Measurements from ENCODE around the gene FILIP1L. TPM values are rescaled to one million over a fixed set of nuclear protein-coding genes. Genes with fewer than 3 reads are reported as not detected.

The FILIP1L gene
- total RNA-seq, 4 donors from 2014 or later: 4.4 to 17.7 (median 13.2) TPM

DNA sequence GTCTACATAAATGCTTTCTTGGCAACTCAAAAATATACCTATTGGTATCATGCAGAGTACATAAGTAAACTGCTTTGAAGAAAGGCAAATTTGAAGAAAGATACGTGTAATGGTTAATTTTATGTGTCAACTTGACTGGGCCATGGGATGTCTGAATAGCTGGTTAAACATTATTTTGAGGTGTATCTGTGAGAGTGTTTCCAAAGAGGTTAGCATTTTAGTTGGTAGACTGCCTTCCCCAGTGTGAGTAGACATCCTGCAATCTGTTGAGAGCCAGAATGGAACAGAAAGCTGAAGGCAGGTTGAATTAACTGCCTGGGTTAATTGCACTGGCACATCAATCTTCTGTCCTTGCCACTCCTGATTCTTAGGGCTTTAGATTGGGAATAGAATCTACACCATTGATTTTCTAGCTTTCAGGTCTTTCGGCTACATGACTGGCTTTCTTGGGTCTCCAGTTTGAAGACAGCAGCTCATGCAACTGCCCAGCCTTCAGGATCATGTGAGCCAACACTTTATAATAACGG, 198.3 kb downstream of the FILIP1L start:
- WGBS, 2 donors: 83 to 93% methylated on average over 3 of the region's 3 CpGs
- Histone ChIP-seq H3K4me1 (peaks cover 0 to 7% of the 10 kb centered on the region in 2 donors), H3K27ac (no peak overlapping the region), H3K4me3 (replicated peaks in 1 of 3) (no peak overlapping the region), H3K9me3 (no peaks in the 10 kb centered on the region), H3K27me3 (no peaks in the 10 kb centered on the region), H3K36me3 (no peaks in the 10 kb centered on the region)
- TF ChIP-seq, protein P1, sequence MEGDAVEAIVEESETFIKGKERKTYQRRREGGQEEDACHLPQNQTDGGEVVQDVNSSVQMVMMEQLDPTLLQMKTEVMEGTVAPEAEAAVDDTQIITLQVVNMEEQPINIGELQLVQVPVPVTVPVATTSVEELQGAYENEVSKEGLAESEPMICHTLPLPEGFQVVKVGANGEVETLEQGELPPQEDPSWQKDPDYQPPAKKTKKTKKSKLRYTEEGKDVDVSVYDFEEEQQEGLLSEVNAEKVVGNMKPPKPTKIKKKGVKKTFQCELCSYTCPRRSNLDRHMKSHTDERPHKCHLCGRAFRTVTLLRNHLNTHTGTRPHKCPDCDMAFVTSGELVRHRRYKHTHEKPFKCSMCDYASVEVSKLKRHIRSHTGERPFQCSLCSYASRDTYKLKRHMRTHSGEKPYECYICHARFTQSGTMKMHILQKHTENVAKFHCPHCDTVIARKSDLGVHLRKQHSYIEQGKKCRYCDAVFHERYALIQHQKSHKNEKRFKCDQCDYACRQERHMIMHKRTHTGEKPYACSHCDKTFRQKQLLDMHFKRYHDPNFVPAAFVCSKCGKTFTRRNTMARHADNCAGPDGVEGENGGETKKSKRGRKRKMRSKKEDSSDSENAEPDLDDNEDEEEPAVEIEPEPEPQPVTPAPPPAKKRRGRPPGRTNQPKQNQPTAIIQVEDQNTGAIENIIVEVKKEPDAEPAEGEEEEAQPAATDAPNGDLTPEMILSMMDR (IDR thresholded peaks at IDR 0.05): no peak
- no peak for TF ChIP-seq POLR2A (IDR thresholded peaks at IDR 0.05)
- intact Hi-C loops (cut with DNase I): no loop called here
- DNase-seq: no peak

DNA sequence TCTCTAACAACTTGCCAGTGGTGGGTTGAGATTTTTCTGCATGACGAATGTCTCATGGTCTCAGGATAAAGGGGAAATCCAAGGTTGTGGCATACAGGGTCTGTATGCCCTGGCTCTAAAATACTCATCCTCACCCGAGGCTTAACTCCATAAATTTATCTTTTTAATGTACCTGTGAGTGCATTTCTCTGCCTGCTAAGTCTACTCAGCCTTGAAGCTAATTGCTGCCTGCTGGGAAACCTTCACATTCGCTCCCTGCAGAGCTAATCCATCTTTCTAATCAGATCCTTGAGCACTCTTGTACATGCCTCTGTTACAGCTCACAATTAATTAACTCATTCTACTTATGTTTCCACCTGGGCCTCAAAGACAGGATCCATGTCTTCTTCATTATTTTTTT, 202.9 kb downstream of the FILIP1L start:
- Histone ChIP-seq H3K9me3 (no peaks in the 10 kb centered on the region), H3K27me3 (no peaks in the 10 kb centered on the region), H3K36me3 (no peaks in the 10 kb centered on the region), H3K27ac (no peak overlapping the region), H3K4me3 (replicated peaks in 1 of 3) (no peak overlapping the region), H3K4me1 (no peaks in the 10 kb centered on the region)
- no peak for DNase-seq
- 69 to 73% methylated on average over 3 of the region's 3 CpGs for WGBS, 2 donors
- TF ChIP-seq, protein P1 (IDR thresholded peaks at IDR 0.05): no peak
- TF ChIP-seq POLR2A (IDR thresholded peaks at IDR 0.05): no peak
- intact Hi-C loops (cut with DNase I): no loop called here

DNA sequence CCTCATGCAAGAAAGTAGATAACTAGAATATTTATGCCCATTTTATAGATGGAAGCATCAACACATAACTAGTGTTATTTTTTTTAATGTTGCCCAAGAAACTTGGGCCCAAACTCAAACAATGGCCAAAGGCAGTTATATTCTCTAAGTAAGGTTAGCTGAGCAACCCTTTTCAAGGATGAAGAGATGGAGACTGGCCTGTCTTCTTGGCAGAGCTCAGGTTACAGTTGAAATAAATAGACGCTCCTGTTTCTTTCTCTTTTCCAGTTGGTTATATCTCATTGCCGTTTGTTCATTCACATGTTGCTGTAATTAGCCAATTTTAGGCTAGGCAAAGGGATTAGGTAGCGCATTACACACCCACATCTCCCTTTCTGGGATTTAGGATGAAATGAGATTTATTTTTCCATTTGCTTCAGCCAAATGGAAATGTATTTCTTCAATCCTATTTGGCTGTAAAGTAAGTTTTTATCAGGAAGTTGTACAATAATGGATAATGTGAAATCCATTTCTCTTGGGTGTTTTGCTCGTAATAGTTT, 203.5 kb downstream of the FILIP1L start:
- no peaks in the 10 kb centered on the region for H3K27me3 ChIP-seq
- intact Hi-C loops (cut with DNase I): no loop called here
- no peaks in the 10 kb centered on the region for H3K9me3 ChIP-seq
- WGBS, 2 donors: 77 to 81% methylated on average over 4 of the region's 4 CpGs
- no peak overlapping the region for H3K4me3 ChIP-seq (replicated peaks in 1 of 3)
- no peak for DNase-seq
- H3K4me1 ChIP-seq: no peaks in the 10 kb centered on the region
- H3K36me3 ChIP-seq: no peaks in the 10 kb centered on the region
- H3K27ac ChIP-seq: no peak overlapping the region
- TF ChIP-seq, protein P1 (IDR thresholded peaks at IDR 0.05): no peak
- no peak for TF ChIP-seq POLR2A (IDR thresholded peaks at IDR 0.05)

DNA sequence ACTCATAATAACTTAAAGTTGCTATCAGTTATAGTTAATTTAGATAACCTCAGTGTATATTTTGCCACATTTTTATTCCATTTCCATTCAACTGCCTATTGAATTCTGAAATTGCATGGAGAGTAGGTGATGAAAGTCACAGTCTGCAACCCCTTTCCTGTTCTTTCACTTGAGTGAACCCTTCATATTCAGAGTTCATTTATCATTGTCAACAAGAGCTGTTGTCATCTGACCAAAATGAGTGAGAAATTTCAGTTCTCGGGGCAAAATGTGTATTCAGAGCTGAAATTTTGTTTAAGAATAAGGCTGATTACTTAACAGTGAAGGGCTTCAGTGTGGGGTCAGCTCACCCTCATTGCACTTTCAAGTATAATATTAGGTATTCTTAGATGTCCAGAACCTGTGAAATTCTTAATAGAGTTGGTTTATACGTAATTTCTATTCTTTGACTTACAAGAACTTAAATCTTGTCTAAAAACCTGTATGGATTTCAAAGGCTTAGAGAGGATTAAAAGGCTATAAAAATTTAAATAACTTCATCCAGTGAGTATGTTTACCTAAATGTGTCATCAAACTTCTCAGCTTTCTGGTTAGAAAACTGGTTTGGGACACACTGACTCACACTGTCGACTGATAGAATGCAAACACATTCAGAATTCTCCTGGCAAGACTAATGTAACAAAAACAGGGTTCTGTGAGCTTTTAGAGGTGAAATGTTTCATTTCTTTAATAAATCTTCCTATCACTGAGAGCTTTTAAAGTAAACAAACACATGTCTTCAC, 204.4 kb downstream of the FILIP1L start:
- TF ChIP-seq, protein P1 (IDR thresholded peaks at IDR 0.05): no peak
- no peak for TF ChIP-seq POLR2A (IDR thresholded peaks at IDR 0.05)
- intact Hi-C loops (cut with DNase I): no loop called here
- H3K27ac ChIP-seq: no peak overlapping the region

DNA sequence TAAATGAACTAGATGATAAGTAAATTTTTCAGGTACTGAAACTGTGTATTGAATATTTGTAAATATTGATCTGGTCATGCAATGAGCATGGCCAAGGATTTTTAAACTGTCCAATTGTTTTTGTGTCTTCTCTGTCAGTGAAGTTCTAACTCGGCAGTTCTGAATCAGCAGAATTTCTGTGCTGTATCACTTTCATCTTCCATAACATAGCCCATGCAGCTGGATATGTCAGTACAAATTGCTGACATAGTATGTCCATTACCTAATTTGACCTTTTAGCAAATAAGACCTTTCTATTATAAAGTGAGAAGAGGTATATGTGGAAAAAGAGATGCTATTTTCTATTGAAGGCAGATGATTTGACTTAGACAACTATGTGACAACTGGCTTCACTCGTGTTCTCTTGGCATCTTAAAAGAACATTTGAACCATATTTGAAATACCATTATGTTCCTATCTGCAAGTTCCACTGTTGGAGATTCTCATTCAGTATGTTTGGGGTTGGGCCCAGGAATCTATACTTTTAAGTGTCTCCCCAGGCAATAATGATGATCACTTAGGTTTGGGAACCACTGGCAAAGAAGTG, 206.2 kb downstream of the FILIP1L start:
- Histone ChIP-seq H3K36me3 (no peaks in the 10 kb centered on the region), H3K9me3 (no peaks in the 10 kb centered on the region), H3K4me1 (no peaks in the 10 kb centered on the region), H3K27ac (no peak overlapping the region), H3K4me3 (replicated peaks in 1 of 3) (no peak overlapping the region), H3K27me3 (no peaks in the 10 kb centered on the region)
- no peak for DNase-seq
- no peak for TF ChIP-seq POLR2A (IDR thresholded peaks at IDR 0.05)
- TF ChIP-seq, protein P1 (IDR thresholded peaks at IDR 0.05): no peak
- intact Hi-C loops (cut with DNase I): no loop called here
- WGBS, 2 donors: 90 to 91% methylated on average over 2 of the region's 2 CpGs

More for the DNA sequence above, 204.4 kb downstream of the FILIP1L start:
- no peaks in the 10 kb centered on the region for H3K27me3 ChIP-seq
- H3K9me3 ChIP-seq: no peaks in the 10 kb centered on the region
- H3K36me3 ChIP-seq: no peaks in the 10 kb centered on the region
- DNase-seq: no peak
- no peaks in the 10 kb centered on the region for H3K4me1 ChIP-seq
- no peak overlapping the region for H3K4me3 ChIP-seq (replicated peaks in 1 of 3)
- 80 to 83% methylated on average over 3 of the region's 3 CpGs for WGBS, 2 donors

Measured in thyroid gland (tissue), 4 donors.